K562 (cell line): Measurements from ENCODE around the gene LY6G6D. TPM values are rescaled to one million over a fixed set of nuclear protein-coding genes. Genes with fewer than 3 reads are reported as not detected.

Experiments
- ATAC-seq: fragments of 200-7000 bp; cut with Tn5 transposase; 3 replicates; pipeline ENCODE4 v1.9.1; 2020; ENCODE audit warnings: moderate library complexity
- BruUV-seq: library from RNA; stranded (reverse); fragments of 400-500 nt; replicated peaks from 2 replicates; lab custom pipeline; 2021; lab: Mats Ljungman, UMichigan
- CTCF ChIA-PET: fragments of 300-600 bp; formaldehyde crosslinking; extraction: SDS; loops from one replicate; lab custom pipeline; 2021; ENCODE audit warnings: low intra/inter-chr PET ratio; lab: Yijun Ruan, JAX
- POLR2A ChIA-PET: fragments of 300-600, 350-650 bp; sonication (Branson Sonifier 250); formaldehyde crosslinking; extraction: SDS; loops from one replicate; lab custom pipeline; 2021; ENCODE audit warnings: antibody characterized with exemption, inconsistent platforms; lab: Yijun Ruan, JAX
- DNase-seq, 4 experiments: peaks; one replicate each; pipeline versions ENCODE4 v3.0.0 to v3.0.0-alpha.2; 2011 to 2018; ENCODE audit warnings: low spot score in 3 of 4, mixed read lengths in 3 of 4; ENCODE audit errors: extremely low read depth in 1 of 4
- FAIRE-seq: peaks from 2 replicates; lab custom pipeline; 2011; peaks lifted over from hg19 to GRCh38; lab: Jason Lieb, UNC
- H2AFZ ChIP-seq: 2 replicates; pipeline ENCODE4 v1.6.0; 2011; ENCODE audit warnings: low read depth, low read length, control low read depth, inconsistent platforms
- H3K27ac ChIP-seq: fragments of 200-600 bp; 3 replicates; pipeline ENCODE4 v1.8.0; 2011; ENCODE audit warnings: low read depth, mild to moderate bottlenecking, control low read depth, inconsistent platforms, low read length, moderate library complexity, mixed read lengths; ENCODE audit errors: extremely low read depth
- H3K27me3 ChIP-seq, 2 experiments: fragments of 300-600 bp in 1 of 2; 2 replicates in 1 of 2; 3 replicates in 1 of 2; pipeline versions ENCODE4 v1.6.0 to v1.8.0; 2011; ENCODE audit warnings: inconsistent platforms in 2 of 2, low read length in 2 of 2, mild to moderate bottlenecking in 1 of 2, mixed read lengths in 1 of 2, moderate library complexity in 1 of 2; ENCODE audit not compliant: control insufficient read depth in 2 of 2, insufficient read depth in 2 of 2
- H3K36me3 ChIP-seq: fragments of 300-600 bp; 3 replicates; pipeline ENCODE4 v1.8.0; 2011; ENCODE audit warnings: mild to moderate bottlenecking, low read length, inconsistent platforms; ENCODE audit not compliant: control insufficient read depth, insufficient read depth
- H3K4me1 ChIP-seq, 2 experiments: fragments of 200-600 bp in 1 of 2; replicated peaks in 1 of 2; 2 replicates in 1 of 2; 3 replicates in 1 of 2; pipeline versions ENCODE4 v1.5.1 to v1.8.0; 2011; ENCODE audit warnings: inconsistent platforms in 2 of 2, low read length in 2 of 2, mild to moderate bottlenecking in 1 of 2, mixed read lengths in 1 of 2, moderate library complexity in 1 of 2; ENCODE audit not compliant: control insufficient read depth in 2 of 2, insufficient read depth in 2 of 2
- H3K4me2 ChIP-seq: 2 replicates; pipeline ENCODE4 v1.6.1; 2011; ENCODE audit warnings: low read length, control low read depth, inconsistent platforms, mixed read lengths; ENCODE audit not compliant: insufficient read depth
- H3K4me3 ChIP-seq: fragments of 200-600 bp; sonication (generic), shearing (Covaris generic); 2 replicates; pipeline ENCODE4 v1.5.1; 2016; ENCODE audit warnings: control low read depth, inconsistent platforms
- H3K79me2 ChIP-seq: fragments of 200-600 bp; 3 replicates; pipeline ENCODE4 v1.8.0; 2011; ENCODE audit warnings: low read length, inconsistent platforms; ENCODE audit not compliant: control insufficient read depth, insufficient read depth
- H3K9ac ChIP-seq, 2 experiments: 2 replicates each; pipeline versions ENCODE4 v1.6.0 to v1.6.1; 2011; ENCODE audit warnings: low read depth in 2 of 2, low read length in 2 of 2, control low read depth in 1 of 2, inconsistent platforms in 1 of 2, mild to moderate bottlenecking in 1 of 2, mixed read lengths in 1 of 2; ENCODE audit not compliant: insufficient read depth in 1 of 2
- H3K9me1 ChIP-seq: one replicate; pipeline ENCODE4 v1.6.0; 2011; ENCODE audit warnings: inconsistent platforms, mild to moderate bottlenecking, low read length, moderate library complexity; ENCODE audit not compliant: control insufficient read depth, insufficient read depth
- H3K9me3 ChIP-seq: replicated peaks from 2 replicates; pipeline ENCODE4 v1.5.1; 2011; ENCODE audit warnings: low read depth, low read length, inconsistent platforms; ENCODE audit not compliant: control insufficient read depth, insufficient read depth
- H4K20me1 ChIP-seq: replicated peaks from 2 replicates; pipeline ENCODE4 v1.6.1; 2011; ENCODE audit warnings: low read length, inconsistent platforms, mixed read lengths; ENCODE audit not compliant: control insufficient read depth, insufficient read depth
- EGR1 ChIP-seq: fragments of 450-650 bp; conservative IDR thresholded peaks from 2 replicates; pipeline ENCODE4 v1.6.1; 2017; ENCODE audit warnings: mild to moderate bottlenecking
- GABPA ChIP-seq: fragments of 200-800 bp; sonication (Bioruptor generic); conservative IDR thresholded peaks from 2 replicates; pipeline ENCODE4 v1.6.1; 2016; ENCODE audit warnings: low read depth, missing genetic modification characterization, missing compliant biosample characterization
- POLR2A ChIP-seq: fragments of 450-650 bp; conservative IDR thresholded peaks from 2 replicates; pipeline ENCODE4 v1.6.1; 2016
- POLR3A ChIP-seq: IDR thresholded peaks from 2 replicates; pipeline ENCODE4 v1.6.1; 2011; ENCODE audit warnings: borderline replicate concordance, mild to moderate bottlenecking, moderate library complexity; ENCODE audit not compliant: insufficient read length, insufficient read depth; ENCODE audit errors: extremely low read depth
- PTRF ChIP-seq: fragments of 450-650 bp; IDR thresholded peaks from 2 replicates; pipeline ENCODE4 v1.6.1; 2016; ENCODE audit warnings: mild to moderate bottlenecking, missing genetic modification characterization, missing compliant biosample characterization
- RBM25 ChIP-seq: fragments of 200-400 bp; formaldehyde crosslinking; IDR thresholded peaks from 2 replicates; pipeline ENCODE4 v1.6.1; 2018; ENCODE audit warnings: low read length, low read depth, moderate library complexity; ENCODE audit not compliant: severe bottlenecking
- SIN3A ChIP-seq, 2 experiments: fragments of 150-350 bp in 1 of 2; IDR thresholded peaks; 2 replicates each; pipeline ENCODE4 v1.6.1; 2011 to 2016; ENCODE audit warnings: borderline replicate concordance in 2 of 2, low read depth in 2 of 2, low read length in 2 of 2, mild to moderate bottlenecking in 2 of 2, moderate library complexity in 2 of 2; ENCODE audit not compliant: control insufficient read depth in 1 of 2
- SMARCB1 ChIP-seq: IDR thresholded peaks from 2 replicates; pipeline ENCODE4 v1.6.1; 2011; ENCODE audit warnings: improper control_type of control experiment, low read depth; ENCODE audit not compliant: insufficient read length
- SP2 ChIP-seq: IDR thresholded peaks from 2 replicates; pipeline ENCODE4 v1.6.1; 2011; ENCODE audit warnings: mild to moderate bottlenecking, low read depth, low read length, moderate library complexity; ENCODE audit not compliant: poor library complexity, severe bottlenecking; ENCODE audit errors: extremely low read depth
- THRAP3 ChIP-seq: fragments of 450-650 bp; IDR thresholded peaks from 2 replicates; pipeline ENCODE4 v1.6.1; 2016; ENCODE audit warnings: mild to moderate bottlenecking, inconsistent platforms, borderline replicate concordance
- USF1 ChIP-seq: sonication (generic); formaldehyde crosslinking; IDR thresholded peaks from 2 replicates; pipeline ENCODE4 v1.9.0; 2022; ENCODE audit warnings: mild to moderate bottlenecking, missing genetic modification reagents
- YY1 ChIP-seq, 3 experiments: IDR thresholded peaks; 2 replicates each; pipeline ENCODE4 v1.6.1; 2011; ENCODE audit warnings: low read length in 2 of 3, mild to moderate bottlenecking in 2 of 3, moderate library complexity in 2 of 3, borderline replicate concordance in 1 of 3, control low read depth in 1 of 3, low read depth in 1 of 3; ENCODE audit not compliant: insufficient read depth in 3 of 3, insufficient replicate concordance in 2 of 3, control insufficient read depth in 1 of 3, insufficient read length in 1 of 3; ENCODE audit errors: extremely low read depth in 1 of 3
- ZNF696 ChIP-seq: fragments of 250-450 bp; sonication (Bioruptor Pico); conservative IDR thresholded peaks from 2 replicates; pipeline ENCODE4 v1.4.0; 2020; ENCODE audit warnings: mild to moderate bottlenecking, moderate library complexity
- ZNF740 ChIP-seq, 3 experiments: fragments of 200-800 bp in 1 of 3; sonication (Bioruptor generic) in 1 of 3; sonication (generic) in 1 of 3; formaldehyde crosslinking in 1 of 3; IDR thresholded peaks; 2 replicates each; pipeline versions ENCODE4 v1.6.1 to v1.8.0; 2016 to 2022; ENCODE audit warnings: mild to moderate bottlenecking in 2 of 3, missing compliant biosample characterization in 2 of 3, missing genetic modification characterization in 2 of 3, missing genetic modification reagents in 1 of 3
- WGBS: fragments of 100-300 bp; shearing (Covaris generic); methylation state at CpG from one replicate; pipeline ENCODE4 v1.1.6; 2016; ENCODE audit warnings: low coverage, mixed read lengths; ENCODE audit not compliant: insufficient coverage; ENCODE audit errors: missing lambda C conversion rate; 5-methylcytosine and 5-hydroxymethylcytosine counted together
- in situ Hi-C: fragments of 300-500 bp; cut with MboI; formaldehyde crosslinking; loops from 4 replicates; pipeline ENCODE4 v1.15.0; 2018; ENCODE audit warnings: inconsistent platforms, mixed read lengths
- intact Hi-C: fragments of 100-400 bp; cut with micrococcal nuclease; formaldehyde crosslinking; loops from 2 replicates; pipeline ENCODE4 v1.14.2; 2022
- polyA plus RNA-seq, 8 experiments: library from polyadenylated mRNA; depleted of rRNA in 4 of 8; stranded (reverse) in 5 of 8; unstranded in 3 of 8; fragments of >200 nt; fragmentation: Nextera tagmentation in 2 of 8; fragmentation: Illumina TruSeq in 1 of 8; extraction: Ambion mirVana in 2 of 8; extraction: Trizol in 1 of 8; gene quantifications; 2 replicates each; pipeline versions ENCODE4 v1.2.1 to v1.2.3, GENCODE V29; 2011 to 2014; ENCODE audit warnings: inconsistent platforms in 1 of 8, missing spikeins in 1 of 8
- total RNA-seq, 7 experiments: library from RNA; depleted of rRNA in 6 of 7; stranded (reverse); fragments of >200 nt in 6 of 7; fragmentation: Illumina TruSeq in 2 of 7; extraction: Trizol in 2 of 7; gene quantifications; 2 replicates each; pipeline versions ENCODE4 v1.2.1 to v1.2.3, GENCODE V29; 2011 to 2021; ENCODE audit warnings: low replicate concordance in 1 of 7
- TF ChIP-seq, protein P1 (sequence below), 2 experiments: fragments of 450-650 bp; IDR thresholded peaks; 2 replicates each; pipeline ENCODE4 v1.6.1; 2018; ENCODE audit warnings: mild to moderate bottlenecking in 2 of 2, low read depth in 1 of 2; ENCODE audit not compliant: partially characterized antibody in 2 of 2

LY6G6D gene
- total and polyA plus RNA-seq, 9 of the 15 experiments (the other 6 are each of a cell fraction or from before 2014, with no cell fraction given), result 0.30 to 0.38 TPM; not detected in 7

DNA sequence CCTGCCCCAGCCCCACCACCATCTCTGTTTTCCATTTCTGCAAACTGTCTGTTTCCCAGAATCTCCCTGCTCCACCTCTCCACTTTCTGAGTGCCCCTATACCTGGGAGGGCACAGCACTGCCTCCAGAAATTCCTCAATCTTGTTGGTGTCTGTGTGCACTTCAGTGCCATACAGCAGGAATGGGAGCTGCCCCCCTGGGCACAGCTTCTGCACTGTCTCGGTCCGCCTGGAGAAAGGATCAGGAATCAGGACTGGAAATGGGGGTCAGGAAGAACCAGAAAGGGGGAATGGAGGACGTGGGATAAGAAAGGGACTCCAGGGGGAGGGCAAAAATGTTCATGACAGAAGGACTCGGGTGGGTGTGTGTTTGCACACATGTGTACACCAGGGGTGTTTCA lies 18.6 kb downstream of the LY6G6D start:
- 69% methylated on average over 4 of the region's 4 CpGs for WGBS
- Histone ChIP-seq H3K9me3 (no peaks in the 10 kb centered on the region), H3K27ac (peak overlapping the region; percentile 95), H4K20me1 (peaks cover 24% of the 10 kb centered on the region), H3K4me1 (peaks cover 43 to 59% of the 10 kb centered on the region in 2 experiments), H3K9me1 (no peaks in the 10 kb centered on the region), H3K79me2 (peaks cover 76% of the 10 kb centered on the region), H3K36me3 (peaks cover 56% of the 10 kb centered on the region), H3K4me2 (peak overlapping the region; percentile 100), H3K4me3 (peak overlapping the region; percentile 77; the same call in 1 of the 2 replicates), H2AFZ (no peak overlapping the region), H3K9ac (peak overlapping the region; percentile 99), H3K27me3 (no peaks in the 10 kb centered on the region)
- intact Hi-C loops, result loop anchor here (2.0 to 10.0 kb wide), 3 partner anchors 43 to 241 kb away; partner anchors contain the start of genes DXO and VARS1
- no TSS peak for BruUV-seq
- in situ Hi-C loops, result no loop called here
- DNase-seq (no peak), ATAC-seq (no peak), FAIRE-seq (no peak)
- POLR2A ChIA-PET, result interaction anchor here (1.1 to 13.1 kb wide), 6 partner anchors 8 to 100 kb away, joined by 3 to 236 read pairs (median 6); partner anchors contain the start of genes C6orf47, CSNK2B, DDAH2 and GPANK1
- CTCF ChIA-PET, result no interaction called here
- no peak for TF ChIP-seq POLR3A
- TF ChIP-seq SP2, result peak; percentile 1
- TF ChIP-seq USF1, result no peak
- TF ChIP-seq, protein P1, sequence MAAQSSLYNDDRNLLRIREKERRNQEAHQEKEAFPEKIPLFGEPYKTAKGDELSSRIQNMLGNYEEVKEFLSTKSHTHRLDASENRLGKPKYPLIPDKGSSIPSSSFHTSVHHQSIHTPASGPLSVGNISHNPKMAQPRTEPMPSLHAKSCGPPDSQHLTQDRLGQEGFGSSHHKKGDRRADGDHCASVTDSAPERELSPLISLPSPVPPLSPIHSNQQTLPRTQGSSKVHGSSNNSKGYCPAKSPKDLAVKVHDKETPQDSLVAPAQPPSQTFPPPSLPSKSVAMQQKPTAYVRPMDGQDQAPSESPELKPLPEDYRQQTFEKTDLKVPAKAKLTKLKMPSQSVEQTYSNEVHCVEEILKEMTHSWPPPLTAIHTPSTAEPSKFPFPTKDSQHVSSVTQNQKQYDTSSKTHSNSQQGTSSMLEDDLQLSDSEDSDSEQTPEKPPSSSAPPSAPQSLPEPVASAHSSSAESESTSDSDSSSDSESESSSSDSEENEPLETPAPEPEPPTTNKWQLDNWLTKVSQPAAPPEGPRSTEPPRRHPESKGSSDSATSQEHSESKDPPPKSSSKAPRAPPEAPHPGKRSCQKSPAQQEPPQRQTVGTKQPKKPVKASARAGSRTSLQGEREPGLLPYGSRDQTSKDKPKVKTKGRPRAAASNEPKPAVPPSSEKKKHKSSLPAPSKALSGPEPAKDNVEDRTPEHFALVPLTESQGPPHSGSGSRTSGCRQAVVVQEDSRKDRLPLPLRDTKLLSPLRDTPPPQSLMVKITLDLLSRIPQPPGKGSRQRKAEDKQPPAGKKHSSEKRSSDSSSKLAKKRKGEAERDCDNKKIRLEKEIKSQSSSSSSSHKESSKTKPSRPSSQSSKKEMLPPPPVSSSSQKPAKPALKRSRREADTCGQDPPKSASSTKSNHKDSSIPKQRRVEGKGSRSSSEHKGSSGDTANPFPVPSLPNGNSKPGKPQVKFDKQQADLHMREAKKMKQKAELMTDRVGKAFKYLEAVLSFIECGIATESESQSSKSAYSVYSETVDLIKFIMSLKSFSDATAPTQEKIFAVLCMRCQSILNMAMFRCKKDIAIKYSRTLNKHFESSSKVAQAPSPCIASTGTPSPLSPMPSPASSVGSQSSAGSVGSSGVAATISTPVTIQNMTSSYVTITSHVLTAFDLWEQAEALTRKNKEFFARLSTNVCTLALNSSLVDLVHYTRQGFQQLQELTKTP (IDR thresholded peaks at IDR 0.05; ENCODE audit: low read depth in 1 of 2, partially characterized antibody in 2 of 2), result no peak
- no peak for TF ChIP-seq GABPA (tag)
- no peak for TF ChIP-seq YY1 (IDR thresholded peaks at IDR 0.05; ENCODE audit: borderline replicate concordance in 1 of 3, control insufficient read depth in 1 of 3, extremely low read depth in 1 of 3, insufficient read depth in 3 of 3, insufficient read length in 1 of 3, insufficient replicate concordance in 2 of 3, low read depth in 1 of 3, low read length in 2 of 3)
- TF ChIP-seq SMARCB1, result no peak
- peak; percentile 4 for TF ChIP-seq POLR2A
- TF ChIP-seq THRAP3, result no peak
- no peak for TF ChIP-seq SIN3A (IDR thresholded peaks at IDR 0.05; ENCODE audit: borderline replicate concordance in 2 of 2, control insufficient read depth in 1 of 2, low read depth in 2 of 2, low read length in 2 of 2)
- TF ChIP-seq PTRF, result no peak
- TF ChIP-seq ZNF740 (CRISPR knock-in tag; IDR thresholded peaks at IDR 0.05), result no peak
- no peak for TF ChIP-seq ZNF740 (tag; IDR thresholded peaks at IDR 0.05)
- no peak for TF ChIP-seq RBM25
- no peak for TF ChIP-seq ZNF696 (CRISPR knock-in tag)
- TF ChIP-seq EGR1, result no peak
